COLO829 (cell line): ENCODE results near the gene ADAMTS2.

ENCODE experiments used
- DNase-seq: peaks from one replicate; pipeline ENCODE4 v3.0.0; 2012; ENCODE audit warnings: low spot score

ADAMTS2 gene

DNA sequence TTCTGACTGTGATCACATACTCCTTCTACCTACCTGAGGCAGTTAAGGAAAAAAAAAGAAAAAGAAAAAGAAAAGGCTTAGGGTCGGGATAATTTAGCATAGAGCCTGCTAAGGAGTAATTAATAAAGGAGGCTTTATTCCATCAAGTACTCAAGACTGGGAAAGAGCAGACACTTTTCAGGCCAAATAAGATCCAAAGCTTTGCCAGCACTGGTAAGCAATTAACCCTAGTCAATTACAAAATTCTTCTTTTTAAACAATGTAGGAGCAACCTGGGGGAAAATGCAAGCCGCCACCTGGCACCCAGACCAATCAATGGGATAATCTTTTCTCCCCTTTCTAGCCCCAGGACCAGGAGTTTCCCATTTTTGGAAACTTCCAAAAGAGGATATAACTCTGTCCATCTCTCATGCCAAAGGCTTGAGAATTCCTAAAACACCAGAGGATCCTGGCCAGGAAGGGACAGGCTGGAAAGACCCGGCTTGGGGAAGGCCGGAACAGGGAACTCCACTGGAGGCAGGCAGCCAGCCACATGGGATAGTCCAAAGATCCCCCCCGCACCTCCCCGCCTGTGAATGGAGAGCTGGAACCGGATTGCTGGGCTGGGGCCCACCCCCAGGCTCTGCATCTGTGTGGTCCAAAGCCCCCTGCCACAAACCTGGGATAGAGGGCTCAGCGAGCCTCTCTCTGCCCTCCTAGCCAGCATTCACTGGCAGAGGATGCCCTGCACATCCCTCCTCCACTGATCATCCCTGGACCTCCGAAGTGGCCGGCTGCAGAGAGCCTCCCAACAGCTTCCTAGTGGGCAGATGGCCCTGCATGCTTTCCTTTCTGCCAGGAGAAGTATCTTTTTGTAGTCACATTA, 167.3 kb downstream of the ADAMTS2 start:
- DNase-seq: no peak

DNA sequence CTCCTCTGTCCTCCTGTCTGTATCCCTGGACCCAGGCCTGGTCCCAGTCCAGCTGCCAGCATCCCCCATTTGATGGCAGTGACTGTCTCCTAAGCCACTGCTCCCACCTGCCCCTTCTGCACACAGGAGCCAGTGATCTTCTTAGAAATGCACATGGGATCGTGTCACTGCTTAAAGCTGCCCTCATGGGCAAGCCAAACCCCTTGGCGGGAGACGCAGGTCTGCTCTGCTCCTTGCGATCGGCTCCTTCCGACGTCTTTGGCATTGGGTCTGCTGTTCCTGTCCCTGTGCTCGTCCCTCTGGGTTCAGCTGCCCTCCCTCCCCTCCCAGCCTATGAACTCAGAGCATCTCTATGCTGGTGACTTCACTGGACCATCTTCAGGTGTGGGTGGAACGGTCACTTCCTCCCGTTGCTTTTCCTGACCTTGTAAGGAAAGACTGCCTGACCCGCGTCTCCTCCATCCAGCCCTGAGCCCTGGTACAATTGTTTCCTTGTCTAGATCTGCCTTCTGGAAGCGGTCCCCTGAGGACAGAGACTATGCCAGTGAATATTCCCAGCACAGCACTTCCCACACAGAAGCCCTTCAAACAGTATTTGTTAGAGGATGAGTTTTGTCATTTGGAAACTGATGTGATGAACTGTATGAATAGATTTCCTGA, 168.6 kb downstream of the ADAMTS2 start:
- DNase-seq: peak; percentile 33

DNA sequence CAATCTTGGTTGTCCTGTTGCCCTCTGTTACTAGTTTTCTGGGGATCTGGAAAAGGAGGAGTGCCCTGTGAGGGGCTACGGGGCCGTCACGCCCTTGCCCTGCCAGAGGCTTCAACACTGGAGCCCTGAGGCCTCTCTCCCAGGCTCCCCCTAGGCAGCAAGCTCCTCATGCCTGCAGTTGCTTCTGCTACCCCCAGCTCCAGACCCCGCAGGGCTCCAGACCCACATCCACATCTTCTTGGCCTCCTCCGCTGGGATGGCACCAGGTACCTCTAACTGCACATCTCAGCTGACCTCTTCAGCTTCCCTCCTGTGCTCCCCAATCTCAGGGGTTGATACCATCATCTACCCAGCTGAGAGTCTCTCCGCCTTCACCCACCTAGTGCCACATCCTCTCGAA, 169.1 kb downstream of the ADAMTS2 start:
- DNase-seq: no peak

DNA sequence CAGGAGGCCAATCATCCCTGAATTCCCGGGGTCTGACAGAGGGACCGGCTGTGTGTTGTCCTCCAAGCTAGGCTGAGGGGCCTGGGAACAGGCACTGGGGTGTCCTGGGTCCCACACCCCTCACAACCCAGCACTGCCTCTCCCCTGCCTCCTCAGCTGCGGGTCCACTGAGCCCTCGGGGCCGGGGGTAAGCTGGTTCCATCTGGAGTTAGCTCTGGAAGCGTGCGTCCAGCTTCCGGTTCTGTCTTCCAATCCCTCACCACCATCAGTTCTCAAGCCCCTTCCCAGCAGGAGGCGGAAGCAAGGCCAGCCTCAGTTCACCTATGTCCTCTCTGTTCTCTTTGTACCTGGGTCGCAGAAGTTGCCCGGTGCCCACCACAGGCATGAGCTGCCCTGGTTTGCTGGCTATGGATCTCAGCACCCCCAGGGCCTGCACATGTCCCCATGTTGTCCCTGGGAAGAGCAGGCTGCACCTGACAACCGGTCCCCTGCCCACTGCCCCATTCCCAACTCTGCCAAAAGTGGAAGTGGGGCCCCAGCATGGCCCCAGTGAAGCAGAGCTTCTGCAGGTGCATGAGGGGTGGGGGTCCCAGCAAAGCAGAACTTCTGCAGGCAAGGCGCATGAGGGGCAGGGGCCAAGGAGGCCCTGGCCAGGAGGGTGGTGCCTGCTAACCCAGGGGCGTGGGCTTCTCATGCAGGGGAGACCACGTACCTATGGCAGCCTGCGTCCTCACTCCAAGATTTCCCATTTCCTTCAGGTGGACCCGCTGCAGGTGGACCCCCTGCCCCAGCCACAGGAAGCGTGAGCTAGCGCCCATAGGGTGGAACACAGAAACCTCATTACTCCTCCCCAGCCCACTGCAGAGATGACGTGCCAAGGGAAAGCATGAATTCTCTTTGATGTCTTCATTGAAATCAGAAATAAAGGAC, 173.2 kb downstream of the ADAMTS2 start:
- DNase-seq: no peak

DNA sequence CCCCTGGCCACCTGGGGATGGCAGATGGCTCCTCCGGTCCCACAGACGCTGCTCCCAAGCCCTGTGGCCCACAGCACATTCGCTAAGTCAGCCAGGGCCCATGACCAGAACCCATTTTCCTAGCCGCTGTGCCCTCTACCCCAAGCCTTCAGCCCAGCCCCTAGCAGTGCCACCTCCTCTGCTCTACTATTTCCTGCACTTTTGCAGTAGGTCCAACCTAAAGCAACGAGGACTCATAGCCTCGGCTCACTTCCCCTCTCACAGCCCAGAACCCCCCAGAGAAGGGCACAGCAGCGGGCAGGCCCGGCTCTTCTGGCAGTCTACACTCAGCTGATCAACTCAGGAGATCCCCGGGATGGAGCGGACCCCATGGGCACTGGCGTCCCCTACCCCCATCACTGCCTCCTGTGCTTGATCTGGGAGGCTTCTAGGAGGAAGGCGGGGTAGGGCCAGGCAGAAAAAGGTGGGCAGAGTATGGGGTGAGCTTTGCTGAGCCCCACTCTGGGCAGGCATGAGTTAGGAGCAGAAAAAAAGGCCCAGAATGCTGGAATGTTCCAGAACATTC, 173.9 kb downstream of the ADAMTS2 start:
- no peak for DNase-seq

DNA sequence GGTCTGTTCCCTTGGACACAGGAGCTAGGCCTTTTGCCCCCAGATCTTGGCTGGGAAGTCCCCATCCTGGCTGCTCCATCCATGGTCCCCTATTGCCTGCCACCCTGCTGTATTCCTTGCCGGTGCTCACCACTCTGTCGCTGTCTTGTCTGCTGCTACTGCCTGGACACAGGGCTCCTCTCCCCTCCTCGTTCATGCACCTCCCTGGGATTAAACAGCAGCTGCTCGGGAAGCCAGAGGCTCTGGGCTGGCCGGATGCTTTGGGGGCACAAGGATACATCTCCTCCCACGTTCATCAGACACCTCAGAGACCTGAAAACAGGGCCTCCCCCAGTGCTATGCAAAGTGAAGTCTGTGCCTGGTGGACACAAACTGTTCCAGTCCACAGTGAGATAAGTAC, 174.7 kb downstream of the ADAMTS2 start:
- no peak for DNase-seq

DNA sequence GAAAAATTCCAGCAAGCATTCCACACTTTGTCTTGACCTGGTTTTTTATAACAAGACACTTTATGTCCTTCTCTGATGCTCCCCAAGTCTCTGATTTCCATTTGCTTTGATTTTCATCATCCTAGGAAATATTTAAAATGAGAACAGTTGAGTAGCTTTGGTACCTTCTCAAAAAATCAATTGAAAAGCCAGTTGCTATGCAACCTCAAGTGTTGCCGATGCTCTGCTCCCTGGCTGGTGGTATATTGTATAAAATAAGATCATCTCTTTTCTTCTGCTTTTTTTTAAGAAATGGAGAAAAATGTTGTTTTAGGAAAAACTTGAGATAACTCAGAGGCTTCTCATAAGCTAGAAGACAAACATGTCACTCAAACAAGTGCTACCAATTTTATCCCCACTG, 175.4 kb downstream of the ADAMTS2 start:
- no peak for DNase-seq

DNA sequence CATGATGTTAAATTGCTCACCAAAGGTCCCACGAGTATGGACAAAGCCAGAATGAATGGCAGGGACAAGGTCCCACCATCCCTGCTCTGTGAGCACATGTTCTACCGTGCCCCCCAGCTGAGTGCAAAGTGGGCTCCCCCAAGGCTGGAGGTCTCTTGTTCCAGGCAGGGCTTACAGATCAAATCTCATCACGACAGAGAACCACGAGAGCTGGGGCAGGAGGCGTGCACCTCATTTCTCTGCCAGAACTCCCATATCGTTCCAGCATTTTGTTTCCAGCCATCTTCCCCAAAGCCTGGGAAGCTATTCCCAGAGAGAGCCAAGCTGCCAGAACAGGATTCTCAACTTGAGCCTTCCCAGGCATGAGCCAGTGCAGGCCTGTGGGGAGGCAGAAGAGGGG, 176.6 kb downstream of the ADAMTS2 start:
- DNase-seq: no peak

DNA sequence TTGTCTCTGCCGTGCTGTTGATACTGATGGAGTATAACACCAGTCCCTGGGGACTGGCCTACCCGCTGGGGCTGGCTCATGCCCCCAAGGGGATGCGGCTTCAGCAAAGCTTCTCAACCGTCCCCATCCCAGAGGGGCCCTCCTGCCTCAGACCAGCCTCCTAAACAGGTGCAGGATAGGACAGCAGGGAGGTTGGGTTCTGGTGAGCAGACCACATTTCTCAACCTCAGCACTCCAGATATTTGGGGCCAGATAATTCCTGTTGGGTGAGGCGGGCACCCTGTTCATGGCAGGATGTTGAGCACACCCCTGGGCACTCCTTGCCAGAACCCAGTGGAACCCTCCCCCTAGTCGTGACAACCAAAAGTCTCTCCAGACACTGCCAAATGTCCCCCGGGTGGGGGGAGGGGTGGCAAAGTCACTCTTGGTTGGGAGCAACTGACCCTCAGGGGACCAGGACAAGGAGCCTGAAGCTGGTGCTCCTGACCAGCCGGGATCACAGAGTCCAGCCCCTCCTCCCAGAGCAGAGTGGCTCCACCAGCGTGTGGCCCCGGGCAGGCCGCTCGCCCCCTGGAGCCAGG, 177.3 kb downstream of the ADAMTS2 start:
- no peak for DNase-seq

DNA sequence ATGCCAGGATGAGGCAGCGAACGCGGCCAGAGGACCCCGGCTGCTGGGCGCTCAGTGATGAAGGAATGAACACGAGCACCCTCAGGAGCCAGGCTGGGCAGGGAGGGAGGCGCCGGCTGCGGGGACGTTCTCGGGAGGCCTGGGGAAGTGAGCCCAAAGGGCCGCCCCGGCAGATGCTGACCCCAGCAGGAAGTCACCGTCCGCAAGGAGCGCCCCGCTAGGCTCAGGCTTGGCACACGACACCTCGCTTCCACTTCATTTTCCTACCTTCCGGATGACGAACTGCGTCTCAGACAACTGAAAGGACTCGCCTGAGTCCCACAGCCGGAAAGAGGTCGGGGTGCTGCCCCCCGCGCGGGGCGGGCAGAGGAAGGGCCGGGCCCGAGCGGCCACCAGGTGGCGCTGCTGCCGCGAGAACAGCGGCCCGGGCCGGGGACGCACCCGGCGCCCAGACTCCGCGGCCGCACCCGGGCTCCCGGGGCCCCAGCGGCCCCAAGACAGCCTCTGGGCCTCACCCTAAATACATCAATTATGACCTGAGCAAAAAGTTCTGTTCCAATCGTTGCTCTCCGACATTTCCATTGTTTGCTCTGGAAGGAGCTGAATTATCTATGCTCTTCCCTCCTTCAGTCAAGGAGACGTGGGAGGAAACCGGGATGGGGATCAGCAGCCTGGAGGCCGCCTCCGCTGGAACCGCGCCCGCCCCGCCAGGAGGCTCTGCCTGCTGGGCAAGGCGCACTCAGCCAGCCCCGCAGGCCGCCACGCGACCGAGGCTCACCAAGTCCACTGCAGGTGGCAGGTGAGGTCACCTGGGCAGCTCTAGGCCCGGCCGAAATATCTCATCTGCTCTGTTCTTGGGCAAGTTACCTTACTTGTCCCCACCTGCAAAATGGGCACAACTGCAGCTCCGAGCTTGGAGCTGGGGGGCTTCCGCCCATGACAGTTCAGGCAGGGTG, 178.1 kb downstream of the ADAMTS2 start:
- DNase-seq: peak; percentile 2

DNA sequence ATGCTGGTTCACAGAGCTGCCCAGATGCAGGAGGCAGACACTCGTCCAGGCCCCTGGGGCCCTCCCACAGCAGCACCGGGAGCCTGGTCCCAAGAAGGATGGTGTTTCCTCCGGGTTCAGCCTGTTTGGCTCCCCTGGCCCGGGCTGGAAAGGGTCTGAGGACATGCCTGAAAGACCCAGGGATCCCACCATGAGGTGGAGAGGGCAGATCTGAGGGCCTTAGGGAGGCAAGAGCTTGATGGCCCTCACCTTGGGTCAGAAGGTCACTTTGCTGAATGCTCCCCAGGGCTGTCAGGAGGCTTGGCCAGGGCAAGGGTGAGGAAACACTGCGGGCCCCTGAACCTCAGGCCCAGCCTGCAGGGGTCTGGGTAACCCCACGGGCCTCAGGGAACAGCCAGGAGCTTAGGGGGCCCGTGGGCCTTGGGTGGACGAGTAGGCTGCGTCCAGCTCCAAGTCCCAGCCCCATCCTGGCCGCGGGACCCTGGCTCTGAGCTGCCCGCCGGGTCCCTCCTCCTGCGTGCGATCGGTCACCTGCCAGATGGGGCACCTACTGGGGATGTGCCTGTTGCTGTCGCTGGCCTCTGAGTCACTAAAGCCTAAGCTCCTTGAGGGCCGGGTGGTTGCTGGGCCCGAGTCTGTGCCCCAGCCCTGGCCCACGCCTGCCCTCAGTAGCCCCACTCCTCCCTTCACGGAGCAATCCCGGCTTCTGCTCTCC, 178.9 kb downstream of the ADAMTS2 start:
- no peak for DNase-seq

DNA sequence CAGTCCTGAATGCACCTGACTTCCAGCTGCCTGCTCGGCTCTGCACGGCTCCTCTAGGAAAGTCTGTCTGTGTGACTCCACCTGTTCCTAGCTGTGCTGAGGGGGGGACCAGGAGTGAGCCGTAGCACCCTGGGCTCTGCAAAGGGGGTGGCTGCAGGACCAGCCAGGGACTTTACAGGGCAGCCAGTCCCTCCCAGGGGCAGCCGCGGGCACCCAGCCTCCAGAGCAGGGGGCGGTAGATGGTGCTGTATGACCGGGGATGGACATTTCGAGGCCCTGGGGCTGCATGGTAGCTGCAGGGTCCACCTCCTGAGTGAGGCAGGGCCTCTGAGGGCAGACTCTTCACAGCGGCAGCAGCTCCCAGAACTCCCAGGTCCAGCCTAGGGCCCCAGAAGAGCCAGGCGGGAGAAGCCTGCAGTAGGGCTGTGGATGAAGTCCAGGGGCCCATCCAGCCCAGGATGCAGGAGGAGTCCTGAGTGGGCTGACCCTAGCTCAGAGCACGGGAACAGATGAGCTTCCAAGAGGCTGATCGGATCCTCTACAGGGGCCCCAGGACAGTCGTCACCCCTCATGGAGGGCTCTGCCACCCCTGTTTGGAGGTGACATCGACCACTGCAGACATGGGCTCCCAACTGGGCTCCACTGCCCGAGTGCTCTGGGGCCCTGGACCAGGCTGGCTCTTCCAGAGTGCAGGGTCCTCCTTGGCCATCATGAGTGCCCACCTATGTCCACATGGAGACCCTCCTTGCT, 179.7 kb downstream of the ADAMTS2 start:
- DNase-seq: no peak

DNA sequence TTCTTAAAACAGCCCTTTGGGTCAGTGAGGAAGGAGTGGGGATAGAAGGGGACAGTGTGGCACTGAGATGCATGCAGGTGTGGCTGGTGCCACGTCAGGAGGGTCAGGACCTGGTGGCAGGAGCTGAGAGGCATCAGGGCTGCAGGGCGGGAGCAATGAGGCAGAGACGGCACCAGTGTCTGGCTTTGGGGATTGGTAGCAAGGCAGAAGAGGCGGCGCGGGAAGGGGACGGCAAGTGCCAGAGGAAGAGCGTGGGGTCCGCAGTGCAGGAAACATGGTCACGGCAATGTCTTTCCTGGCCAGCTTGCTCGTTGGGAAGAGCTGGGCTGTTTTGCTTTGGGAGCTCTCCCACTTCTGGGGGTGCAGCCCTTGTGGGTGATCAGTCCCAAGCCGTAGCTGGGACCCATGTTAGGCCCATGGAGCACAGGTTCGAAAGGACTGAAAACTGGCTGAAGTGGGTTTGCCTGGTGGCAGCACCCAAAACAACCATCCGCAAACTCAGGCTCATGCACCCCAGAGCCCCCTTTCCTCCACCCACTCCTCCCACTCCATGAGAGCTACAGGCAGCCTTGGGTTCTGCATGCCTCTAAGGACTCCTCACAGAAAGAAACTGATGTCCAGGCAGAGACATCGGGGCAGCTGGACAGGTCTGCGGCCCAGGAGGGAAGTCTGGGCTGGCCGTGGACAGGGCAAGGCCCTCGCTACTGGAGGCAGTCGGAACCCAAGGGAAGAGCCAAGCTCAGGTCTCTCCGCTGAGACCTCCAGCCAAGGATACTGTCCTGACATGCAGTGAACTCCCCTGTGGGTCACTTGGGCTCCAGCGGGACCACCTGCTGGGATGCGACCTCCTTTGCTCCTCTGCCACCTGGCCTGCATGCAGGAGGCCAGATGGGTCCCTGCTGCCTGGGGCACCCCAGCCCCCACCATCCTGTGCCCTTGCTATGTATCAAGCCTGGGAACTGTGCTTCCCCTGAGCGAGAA, 180.6 kb downstream of the ADAMTS2 start:
- DNase-seq: no peak

DNA sequence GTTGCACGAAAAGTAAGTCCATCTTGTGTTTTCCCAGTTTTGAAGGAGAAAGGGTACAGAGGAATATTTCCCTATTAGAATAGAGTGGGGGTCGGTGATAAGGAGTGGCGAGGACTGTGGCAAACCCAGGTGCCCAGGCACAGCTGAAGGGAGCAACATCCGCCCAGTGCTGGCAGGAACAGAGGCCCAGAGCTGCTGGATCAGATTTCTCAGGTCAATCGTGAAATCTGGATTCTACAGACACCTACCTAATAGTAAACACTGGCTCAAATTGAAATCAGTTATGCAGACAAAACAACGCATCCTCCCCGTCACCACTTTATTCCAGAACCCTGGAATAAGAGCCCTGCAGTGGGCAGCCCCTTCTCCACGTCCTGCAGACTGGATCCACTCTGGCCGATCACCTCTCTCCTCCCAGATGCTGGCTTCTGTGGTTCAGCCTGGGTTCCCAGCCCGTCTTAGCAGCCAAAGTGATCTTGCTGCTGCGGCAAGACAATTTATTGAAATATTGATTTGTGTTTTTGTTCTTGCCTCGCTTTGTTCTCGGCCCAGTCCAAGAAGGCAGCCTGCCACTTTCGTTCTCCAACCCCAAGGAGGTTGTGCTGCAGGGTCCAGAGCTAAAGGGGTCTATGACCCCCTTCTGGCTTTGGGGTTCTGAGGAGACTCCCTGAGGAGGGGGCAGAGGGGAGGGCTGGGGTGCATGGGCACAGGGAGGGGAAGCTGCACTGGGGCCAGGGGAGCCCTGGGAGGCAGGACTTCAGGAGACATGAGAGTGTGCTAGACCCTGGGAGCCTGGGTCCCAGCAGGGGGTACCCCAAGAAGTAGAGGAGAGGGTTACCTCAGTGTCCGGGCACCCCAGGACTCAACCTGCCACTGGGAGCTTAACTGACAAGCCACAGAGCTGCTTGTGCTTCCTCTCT, 181.8 kb downstream of the ADAMTS2 start:
- no peak for DNase-seq

DNA sequence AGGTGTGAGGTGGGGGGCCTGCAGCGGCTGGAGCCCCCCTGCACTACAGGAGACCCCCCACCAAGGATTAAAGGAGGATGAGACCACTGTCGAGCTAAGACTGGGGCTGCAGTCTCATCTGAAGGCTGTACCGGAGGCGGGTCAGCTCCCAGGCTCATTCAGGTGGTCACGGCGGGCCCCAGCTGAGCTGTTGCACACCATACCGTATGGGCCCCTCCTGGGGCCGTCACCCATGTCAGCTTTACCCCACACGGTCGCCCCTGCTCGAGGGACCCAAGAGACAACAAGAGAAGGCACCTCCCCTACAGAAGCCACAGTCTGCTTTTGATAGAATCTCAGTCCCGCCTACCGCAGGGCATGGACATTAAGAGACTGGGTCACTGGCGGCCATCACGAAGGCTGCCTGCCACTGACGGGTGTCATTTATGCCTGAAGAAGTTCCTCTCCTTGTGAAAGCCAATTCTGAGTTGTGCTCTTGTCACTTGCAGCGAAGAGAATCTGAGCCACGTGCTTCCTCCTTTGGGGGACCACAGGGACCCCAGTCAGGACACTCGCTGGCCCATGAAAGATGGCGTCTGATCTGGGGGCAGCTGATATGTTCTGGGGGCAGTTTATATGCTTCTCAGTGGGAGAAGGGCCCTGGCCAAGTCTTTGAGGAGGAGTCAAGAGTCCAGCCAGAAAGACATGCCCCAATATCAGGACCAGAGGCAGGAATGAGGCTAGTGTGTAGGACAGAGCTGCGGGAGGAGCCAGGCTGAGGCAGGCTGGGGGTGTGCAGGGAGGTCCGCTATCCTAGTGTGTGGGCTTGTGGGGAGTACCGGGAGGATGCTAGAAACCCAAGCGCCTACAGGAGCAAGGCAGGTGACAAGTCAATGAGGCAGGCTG, 182.7 kb downstream of the ADAMTS2 start:
- no peak for DNase-seq

DNA sequence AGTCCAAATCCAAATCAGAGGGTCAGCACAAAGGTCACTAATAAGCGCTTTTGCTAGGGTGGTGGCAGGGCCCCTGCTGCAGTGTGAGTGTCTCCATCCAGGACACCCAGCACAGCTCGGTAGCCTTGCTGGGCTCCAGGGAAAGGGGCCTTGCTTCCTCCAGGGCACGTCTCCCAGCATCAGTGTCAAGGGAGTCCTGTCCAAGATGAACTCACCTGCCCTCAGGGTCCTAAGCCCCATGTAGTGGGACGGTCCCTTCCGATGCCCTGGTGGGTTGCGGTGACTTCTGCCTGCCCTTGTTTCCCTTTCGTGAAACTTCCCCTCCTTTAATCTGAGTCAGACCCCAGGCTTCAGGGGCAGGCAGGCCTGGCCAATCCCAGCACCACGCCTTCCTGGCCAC, 183.4 kb downstream of the ADAMTS2 start:
- DNase-seq: no peak
